ENCODE data around the gene EYA2.

Gene EYA2

GRCh38 chr20:47122560-47122959, 227.9 kb downstream of the EYA2 start:
- DNase-seq: no peak

GRCh38 chr20:47124181-47124717, 229.6 kb downstream of the EYA2 start:
- no peak for DNase-seq

- no peak for DNase-seq
These were observed 230.8 kb downstream of the EYA2 start for GRCh38 chr20:47125508-47125757.

- no peak for DNase-seq
These were observed 231.3 kb downstream of the EYA2 start for GRCh38 chr20:47125758-47126591.

GRCh38 chr20:47126709-47127108, 232.1 kb downstream of the EYA2 start:
- DNase-seq: no peak

DNA sequence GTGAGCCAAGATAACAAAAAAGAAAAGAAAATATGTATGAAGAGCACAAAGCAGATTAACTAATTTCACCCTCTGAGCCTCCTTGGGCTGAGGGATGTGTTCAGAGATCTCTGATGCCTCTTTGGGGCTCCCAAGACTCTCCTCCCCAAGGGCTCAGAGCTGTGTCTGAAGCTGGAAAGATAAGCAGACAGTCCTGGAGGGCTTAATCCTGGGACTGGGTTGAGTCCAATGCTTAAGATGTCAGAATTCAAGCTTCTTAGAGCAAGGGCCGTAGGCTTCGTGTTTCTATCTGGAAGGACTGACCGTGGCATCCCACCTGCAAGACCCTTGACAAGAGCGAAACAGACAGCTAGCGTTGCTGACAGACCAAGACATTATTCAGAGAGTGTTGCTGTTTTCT, 232.9 kb downstream of the EYA2 start:
- no peak for DNase-seq

- no peak for DNase-seq
These were observed 233.4 kb downstream of the EYA2 start for GRCh38 chr20:47127999-47128398.

DNA sequence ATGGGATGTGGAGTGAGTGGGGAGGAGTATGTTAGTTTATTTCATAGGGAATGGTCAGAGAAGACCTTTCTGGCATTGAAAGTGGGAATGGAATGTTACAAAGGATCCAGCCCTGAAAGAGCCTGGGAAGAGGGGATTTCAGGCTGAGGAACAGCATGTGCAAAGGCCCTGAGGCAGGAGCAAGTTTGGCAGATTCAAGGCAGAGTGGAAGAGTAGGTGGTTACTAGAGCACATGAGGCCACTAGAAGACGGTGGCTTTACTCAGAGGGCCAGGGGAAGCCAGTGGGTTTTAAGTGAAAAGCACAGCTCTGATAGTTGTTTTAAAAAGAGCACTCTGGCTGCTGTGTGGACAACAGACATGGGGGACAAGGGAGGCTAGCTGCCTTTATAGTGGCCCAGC, 234.7 kb downstream of the EYA2 start:
- DNase-seq: no peak

DNA sequence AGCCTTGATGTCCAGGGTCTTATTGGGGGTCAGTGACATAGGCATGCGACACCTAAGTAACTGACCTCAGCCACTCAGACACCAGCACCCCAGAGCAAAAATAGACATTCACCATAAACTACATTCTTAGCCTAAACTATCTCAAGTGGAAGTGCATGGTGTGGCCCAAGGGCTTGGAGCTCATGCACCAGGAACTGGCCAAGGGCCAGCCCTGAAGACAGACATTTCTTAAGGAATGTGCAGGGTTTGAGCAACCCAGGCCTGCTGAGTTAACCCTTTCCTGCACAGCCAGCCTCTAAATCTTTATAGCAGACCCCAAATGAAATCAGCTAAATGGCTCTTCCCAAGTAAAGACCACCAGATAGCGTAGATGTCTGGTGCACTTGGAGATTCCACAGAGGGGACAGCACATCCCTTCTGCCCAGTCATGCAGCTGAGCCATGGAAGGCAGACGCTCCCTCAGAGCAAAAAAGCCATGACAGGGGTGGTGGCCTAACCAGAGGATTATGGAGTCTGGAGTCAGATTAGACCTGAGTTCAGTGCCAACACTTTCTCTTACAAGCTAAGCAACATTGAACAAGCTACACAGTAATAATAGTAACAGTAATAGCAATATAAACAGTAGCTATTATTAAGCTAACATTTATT, 239.3 kb downstream of the EYA2 start:
- DNase-seq: no peak

DNA sequence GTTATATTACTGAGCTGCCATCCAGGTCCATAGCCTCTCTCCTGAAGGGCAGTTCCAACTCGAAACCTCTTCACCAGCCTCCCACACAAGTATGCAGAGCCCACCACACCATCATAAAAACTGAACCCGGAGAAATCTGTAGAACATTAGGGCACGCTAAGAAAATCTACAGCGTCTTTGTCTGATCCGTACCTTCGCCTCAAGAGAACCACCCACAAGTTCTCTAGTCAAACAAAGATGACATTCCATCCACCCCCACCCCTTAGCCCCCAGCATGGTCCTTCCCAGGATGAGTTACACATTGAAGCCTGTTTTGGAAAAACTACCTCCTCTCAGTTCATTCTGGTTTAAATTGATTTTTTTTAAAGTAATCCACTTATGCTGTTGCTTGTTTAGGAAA, 242.1 kb downstream of the EYA2 start:
- no peak for DNase-seq

GRCh38 chr20:47137231-47137870, 242.7 kb downstream of the EYA2 start:
- DNase-seq: no peak

GRCh38 chr20:47139934-47140535, 245.4 kb downstream of the EYA2 start:
- DNase-seq: no peak

DNA sequence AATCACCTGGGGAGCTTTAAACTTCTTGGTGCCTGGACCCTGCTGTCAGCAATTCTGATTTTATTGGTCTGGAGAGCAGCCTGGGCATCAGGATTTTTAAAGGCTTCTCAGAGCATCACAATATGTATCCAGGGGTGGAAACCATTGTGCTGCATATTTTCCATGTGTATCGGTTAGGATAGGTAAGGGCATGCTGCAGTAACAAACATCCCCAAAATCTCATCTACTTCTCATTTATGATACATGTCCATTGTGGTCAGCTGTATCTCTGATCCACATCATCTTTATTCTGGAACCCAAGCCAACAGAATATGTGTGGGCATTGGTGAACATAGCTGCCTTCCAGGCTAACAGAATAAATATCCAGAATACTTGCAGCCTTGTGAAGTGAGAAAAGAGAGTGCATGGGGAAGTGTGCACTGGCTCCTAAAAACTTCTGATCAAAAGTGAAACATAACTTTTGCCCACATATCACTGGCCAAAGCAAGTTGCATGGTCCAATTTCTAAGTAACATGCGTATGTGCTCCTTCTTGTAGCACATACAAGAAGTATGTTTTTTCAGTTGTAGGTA, 246.8 kb downstream of the EYA2 start:
- DNase-seq: no peak

DNA sequence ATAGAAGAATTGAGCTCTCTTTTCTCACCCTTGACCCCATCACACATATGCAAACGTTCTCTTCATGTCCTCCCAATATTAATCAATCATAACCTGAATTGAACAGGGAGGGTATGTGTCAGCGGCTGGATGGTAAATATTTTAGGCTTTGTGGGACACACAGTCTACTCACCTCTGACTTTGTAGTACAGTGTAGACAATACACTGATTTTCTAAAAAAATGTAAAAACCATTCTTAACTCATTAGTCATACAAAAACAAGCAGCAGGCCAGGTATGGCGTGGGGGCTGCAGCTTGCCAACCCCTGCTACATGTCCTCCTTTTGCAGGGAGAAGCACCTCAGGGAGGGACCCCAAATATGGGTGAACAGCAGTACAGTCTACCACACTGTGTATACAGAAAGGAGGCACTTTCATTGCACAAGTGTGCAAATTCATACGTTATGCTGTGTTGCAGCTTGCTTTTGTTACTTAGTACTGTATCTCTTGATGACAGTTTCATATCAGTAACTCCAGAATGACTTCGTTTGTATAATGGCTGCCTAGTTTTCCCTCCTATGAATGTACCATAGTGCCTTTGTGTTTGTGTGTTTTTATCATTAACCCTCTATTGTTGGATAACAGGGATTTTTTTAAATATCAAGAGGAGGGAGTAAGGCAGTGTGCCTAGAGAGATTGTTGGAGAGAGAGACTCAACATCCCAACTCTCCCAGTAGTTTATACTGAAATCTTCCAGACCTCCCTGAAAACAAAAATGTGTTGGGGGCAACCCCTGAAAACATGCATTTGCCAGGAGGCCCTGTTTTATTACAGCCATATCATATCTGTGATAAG, 247.5 kb downstream of the EYA2 start:
- DNase-seq: no peak

DNA sequence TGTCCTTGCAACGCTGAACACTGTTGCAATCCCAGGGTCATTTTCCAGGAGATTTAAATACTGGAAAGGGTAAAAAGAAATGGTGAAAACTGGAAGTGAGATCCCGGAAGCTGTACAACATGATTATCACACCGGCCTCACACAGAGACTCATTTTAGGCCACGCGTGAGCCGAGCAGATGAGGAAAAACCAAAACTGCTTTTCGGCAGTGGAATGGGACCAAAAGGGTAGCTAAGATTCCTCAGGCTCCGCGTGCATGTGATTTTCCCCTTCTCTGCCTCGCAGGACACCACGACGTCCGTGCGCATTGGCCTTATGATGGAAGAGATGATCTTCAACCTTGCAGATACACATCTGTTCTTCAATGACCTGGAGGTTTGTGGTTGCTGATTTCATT, 248.1 kb downstream of the EYA2 start:
- no peak for DNase-seq

GRCh38 chr20:47143657-47144056, 249.0 kb downstream of the EYA2 start:
- DNase-seq: no peak

DNA sequence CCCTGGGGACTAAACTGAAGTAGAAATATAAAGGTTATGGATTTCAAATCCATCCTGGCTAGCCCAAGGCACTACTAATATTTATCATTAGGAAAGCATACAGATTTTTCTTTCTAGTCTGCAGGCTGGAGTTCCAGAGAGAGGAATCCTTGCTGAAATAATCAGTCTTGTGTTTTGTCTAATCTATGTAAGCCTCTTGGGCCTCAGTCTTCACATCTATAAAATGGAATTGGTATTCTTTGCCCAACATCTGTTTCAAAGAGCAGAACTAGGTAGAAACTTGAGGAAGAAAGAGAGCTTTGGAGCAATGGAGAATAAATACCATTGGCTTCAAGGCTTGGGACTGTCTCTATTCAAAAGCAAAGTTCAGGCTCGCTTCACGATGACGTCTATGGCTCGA, 249.8 kb downstream of the EYA2 start:
- DNase-seq: no peak

DNA sequence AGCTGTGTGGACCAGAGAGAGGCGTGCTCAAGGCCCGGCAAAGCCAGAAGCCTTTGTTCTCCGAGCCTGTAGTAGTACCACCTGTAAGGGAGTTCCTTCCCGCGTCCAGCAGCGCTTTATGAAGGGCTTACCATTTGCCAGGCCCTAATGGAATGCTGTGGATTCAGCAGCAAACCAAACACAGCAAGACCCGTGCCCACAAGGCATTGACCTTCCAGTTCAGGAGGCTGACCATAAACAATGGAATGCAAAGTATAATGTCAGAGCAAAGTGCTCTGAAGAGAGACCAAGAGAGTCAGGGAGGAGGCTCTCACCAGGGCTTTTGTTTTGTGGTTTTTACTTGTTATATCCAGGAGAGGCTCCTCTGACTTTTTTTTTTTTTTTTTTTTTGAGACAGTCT, 252.0 kb downstream of the EYA2 start:
- DNase-seq: no peak

- DNase-seq: no peak
These were observed 253.4 kb downstream of the EYA2 start for GRCh38 chr20:47148059-47148458.

- DNase-seq: no peak
These were observed 255.3 kb downstream of the EYA2 start for GRCh38 chr20:47149939-47150338.

DNA sequence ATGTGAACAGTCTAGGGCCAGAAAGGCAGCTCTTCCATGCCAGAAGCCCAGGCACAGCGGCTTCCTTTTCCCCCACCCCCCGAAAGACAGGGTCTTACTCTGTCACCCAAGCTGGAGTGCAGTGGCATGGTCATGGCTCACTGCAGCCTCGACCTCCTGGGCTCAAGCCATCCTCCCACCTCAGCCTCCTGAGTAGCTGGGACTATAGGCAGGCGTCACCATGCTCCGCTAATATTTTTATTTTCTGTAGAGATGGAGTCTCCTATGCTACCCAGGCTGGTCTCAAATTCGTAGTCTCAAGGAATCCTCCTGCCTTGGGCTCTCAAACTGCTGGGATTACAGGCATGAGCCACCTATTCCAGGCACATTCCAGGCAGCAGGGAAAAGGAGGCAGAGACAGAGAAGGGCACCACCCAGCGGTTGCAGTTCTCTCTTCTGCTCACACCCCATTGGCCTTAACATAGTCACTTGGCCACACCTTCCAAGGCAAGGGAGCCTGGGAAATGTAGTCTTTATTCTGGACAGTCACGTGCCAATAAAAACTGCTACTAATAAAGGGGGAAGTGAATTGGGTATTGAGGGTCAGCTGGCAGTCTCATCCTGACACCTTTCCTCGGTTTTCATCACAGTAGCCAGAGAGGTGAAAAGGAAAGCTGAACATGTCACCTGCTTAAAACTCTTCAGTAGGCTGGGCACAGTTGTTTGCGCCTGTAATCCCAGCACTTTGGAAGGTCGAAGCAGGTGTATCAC, 255.9 kb downstream of the EYA2 start:
- no peak for DNase-seq

GRCh38 chr20:47152068-47152467, 257.4 kb downstream of the EYA2 start:
- no peak for DNase-seq

Measured in activated CD4-positive, CD25-positive, alpha-beta regulatory T cell treated with anti-CD3 and anti-CD28 coated beads, Interleukin-2, amount 50 U/mL, for 72 hours (primary cell).